Astrocyte of the cerebellum (primary cell): ENCODE results near the gene LCE4A.

Experiments
- DNase-seq: peaks from one replicate; pipeline ENCODE4 v3.0.0-alpha.2; 2011; ENCODE audit warnings: low read depth
- H3K4me3 ChIP-seq: 2 replicates; pipeline ENCODE4 v1.5.1; 2011; ENCODE audit warnings: mild to moderate bottlenecking, low read depth, low read length, moderate library complexity
- CTCF ChIP-seq: IDR thresholded peaks from 2 replicates; pipeline ENCODE4 v1.5.1; 2012; ENCODE audit warnings: low read length, low read depth, moderate library complexity, mild to moderate bottlenecking; ENCODE audit errors: missing control alignments
- in situ Hi-C: cut with HindIII; loops from 2 replicates; pipeline ENCODE4 v1.10.0; 2017; ENCODE audit warnings: low sequenced_read_pairs

The LCE4A gene

GRCh38 chr1:152757747-152758146 lies 49.8 kb downstream of the LCE4A start, which contains the start of gene KPRP:
Gene KPRP (plus strand): TSS chr1:152758025. CDS start chr1:152759589, 1,564 bp downstream.
- TF ChIP-seq CTCF = no peak
- no peak for DNase-seq
- no peak within 1 kb of the TSS for H3K4me3 ChIP-seq
- in situ Hi-C loops = no loop called here

- in situ Hi-C loops = no loop called here
- TF ChIP-seq CTCF = no peak
- DNase-seq = no peak
- H3K4me3 ChIP-seq = no peak overlapping the region
Measured at GRCh38 chr1:152758636-152759035, 50.7 kb downstream of the LCE4A start.
